Choroid plexus epithelial cell (primary cell): ENCODE results near the gene HSD17B1.

Source experiments
- DNase-seq: peaks from one replicate; pipeline ENCODE4 v3.0.0-alpha.2; 2010; ENCODE audit warnings: low read depth
- H3K4me3 ChIP-seq: 2 replicates; pipeline ENCODE4 v1.5.1; 2011; ENCODE audit warnings: low read depth, mild to moderate bottlenecking, control low read depth, low read length, moderate library complexity
- TF ChIP-seq, protein P1 (sequence below): conservative IDR thresholded peaks from 2 replicates; pipeline ENCODE4 v1.5.1; 2011; ENCODE audit warnings: low read depth, mild to moderate bottlenecking, control low read depth, inconsistent platforms, low read length, moderate library complexity

HSD17B1 gene

DNA sequence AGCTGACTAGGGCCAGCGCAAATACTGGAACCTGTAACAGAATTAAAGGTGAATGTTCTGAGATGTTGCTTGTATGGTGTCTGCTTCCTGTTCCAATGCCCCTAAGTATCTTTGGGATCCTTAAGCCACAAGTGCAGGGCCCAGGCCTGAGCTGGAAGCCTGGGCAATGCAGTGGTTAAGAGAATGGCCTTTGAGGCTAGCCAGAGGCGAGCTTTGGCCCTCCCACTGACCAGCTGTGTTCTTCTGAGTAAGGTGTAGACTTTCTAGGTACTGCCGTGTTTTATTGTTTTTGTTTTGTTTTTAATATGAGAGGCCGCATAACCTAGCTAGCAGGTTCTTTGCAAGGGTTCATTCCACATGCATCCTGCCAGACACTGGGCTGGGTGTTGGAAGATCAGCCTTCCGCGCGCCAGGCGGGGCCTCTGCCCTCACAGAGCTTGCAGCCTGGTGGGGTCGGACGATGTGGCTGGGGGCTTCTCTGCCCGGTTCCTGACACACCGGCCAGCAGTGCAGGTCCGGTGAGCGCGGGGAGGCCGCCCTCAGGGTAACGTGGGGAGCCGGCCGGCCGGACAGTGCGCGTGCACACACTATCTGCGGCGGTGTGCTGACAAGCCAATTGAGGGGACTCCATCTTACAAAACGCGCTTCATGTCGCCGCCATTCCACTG, 13.6 kb downstream of the HSD17B1 start:
- DNase-seq, result no peak
- H3K4me3 ChIP-seq, result peak overlapping the region; percentile 74
- TF ChIP-seq, protein P1, sequence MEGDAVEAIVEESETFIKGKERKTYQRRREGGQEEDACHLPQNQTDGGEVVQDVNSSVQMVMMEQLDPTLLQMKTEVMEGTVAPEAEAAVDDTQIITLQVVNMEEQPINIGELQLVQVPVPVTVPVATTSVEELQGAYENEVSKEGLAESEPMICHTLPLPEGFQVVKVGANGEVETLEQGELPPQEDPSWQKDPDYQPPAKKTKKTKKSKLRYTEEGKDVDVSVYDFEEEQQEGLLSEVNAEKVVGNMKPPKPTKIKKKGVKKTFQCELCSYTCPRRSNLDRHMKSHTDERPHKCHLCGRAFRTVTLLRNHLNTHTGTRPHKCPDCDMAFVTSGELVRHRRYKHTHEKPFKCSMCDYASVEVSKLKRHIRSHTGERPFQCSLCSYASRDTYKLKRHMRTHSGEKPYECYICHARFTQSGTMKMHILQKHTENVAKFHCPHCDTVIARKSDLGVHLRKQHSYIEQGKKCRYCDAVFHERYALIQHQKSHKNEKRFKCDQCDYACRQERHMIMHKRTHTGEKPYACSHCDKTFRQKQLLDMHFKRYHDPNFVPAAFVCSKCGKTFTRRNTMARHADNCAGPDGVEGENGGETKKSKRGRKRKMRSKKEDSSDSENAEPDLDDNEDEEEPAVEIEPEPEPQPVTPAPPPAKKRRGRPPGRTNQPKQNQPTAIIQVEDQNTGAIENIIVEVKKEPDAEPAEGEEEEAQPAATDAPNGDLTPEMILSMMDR, result no peak

DNA sequence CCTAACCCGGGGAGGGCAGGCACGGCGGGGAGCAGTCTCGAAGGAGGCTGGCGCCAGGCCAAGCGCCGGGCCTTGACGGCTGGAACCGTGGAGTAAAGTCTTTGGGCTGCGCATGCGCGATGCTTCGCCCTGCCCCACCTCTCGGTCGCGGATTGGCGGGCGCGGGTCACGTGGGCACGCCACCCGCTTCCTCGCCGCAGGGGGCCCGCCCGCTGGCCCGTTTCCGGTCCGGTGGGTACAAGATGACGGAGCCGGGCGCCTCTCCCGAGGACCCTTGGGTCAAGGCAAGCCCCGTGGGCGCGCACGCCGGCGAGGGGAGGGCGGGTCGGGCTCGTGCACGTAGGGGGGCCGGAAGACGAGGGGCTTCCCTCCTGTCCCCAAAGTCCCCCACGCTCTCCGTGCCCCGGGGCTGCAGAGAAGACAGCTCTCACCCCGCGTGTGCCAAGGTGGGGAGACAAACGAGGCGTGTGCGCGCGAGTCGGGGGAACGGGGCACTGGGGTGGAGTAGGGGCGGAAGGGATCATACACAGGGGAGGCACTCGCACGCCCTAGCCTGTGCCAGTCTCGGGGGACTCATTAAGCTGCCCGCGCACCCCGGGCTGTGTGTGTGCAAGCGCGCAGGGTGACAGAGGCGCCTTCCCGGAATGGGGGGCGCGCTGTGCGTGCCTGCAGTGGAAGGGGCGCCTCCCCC, 14.3 kb downstream of the HSD17B1 start, which contains the start of gene MLX:
Gene MLX (plus strand): TSS at position 218 of the 691 bp plus-strand sequence. CDS start 25 bp downstream, at position 243.
- peak; percentile 92 for DNase-seq
- TF ChIP-seq, protein P1, result no peak
- peak within 1 kb of the TSS; percentile 74 for H3K4me3 ChIP-seq

DNA sequence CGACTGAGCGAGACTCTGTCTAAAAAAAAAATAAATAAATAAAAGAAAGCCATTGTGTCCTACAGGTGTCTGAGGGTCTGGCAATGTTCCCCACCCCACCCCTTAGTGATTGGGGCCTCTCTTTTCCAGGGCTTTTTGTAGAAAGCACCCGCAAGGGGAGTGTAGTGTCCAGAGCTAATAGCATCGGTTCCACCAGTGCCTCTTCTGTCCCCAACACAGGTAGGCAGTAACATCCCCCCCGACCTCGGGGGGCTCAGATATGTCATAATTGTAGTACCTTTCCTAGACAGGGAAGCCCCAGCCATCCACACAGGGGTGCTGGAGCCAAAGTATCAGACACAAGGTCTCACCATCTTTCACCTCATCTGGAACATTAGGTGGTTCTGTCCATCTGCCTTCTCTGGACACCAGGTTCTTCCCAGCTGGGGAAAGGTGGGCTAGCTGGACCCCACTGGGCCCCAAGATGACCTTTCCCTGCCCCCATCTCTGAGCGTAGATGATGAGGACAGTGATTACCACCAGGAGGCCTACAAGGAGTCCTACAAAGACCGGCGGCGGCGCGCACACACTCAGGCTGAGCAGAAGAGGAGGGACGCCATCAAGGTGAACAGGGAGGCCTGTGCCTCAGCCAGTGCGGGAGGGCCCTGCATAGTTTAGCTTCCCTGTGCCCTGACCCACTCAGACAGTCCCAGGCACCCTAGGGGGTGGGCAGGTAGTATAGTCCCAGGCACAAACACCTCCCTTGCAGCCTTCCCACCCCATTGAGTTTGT, 15.8 kb downstream of the HSD17B1 start:
- no peak for DNase-seq
- no peak overlapping the region for H3K4me3 ChIP-seq
- TF ChIP-seq, protein P1, result no peak

DNA sequence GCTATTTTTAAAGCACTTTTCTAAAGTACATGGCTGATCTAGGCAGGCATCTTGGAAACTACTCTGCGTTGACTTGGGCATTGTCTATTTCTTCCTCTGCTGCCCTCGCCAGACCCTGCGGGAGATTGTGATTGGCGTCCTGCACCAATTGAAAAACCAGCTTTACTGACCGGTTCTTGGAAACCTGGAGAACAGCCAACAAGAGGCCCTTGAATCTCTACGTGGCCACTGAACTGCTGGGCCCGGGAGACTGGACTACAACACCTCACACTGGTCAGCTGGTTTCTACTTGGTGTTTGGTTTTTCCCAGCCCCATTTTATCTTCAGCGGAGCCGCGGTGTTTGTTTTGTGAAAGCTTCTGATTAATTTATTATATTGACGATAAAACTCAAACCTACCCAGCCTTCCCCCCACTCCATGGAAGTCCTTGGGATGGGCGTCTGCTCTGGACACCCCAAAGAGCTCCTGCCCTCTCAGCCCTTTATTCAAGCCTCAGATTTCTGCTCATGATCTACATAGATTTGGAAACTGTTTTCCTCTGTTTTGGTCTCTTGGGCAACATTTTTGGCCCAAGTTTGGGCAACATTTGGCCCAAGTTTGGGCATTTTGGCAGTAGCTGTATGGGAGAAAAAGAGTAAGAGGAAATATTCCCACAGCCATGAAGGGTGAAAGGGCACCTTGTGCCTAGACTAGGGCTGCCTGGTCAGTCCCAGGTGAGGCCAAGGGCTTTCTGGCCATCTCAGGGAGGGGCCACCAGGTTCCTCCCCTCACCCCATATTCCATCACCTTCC, 18.9 kb downstream of the HSD17B1 start:
- H3K4me3 ChIP-seq, result no peak overlapping the region
- TF ChIP-seq, protein P1, result no peak
- no peak for DNase-seq

DNA sequence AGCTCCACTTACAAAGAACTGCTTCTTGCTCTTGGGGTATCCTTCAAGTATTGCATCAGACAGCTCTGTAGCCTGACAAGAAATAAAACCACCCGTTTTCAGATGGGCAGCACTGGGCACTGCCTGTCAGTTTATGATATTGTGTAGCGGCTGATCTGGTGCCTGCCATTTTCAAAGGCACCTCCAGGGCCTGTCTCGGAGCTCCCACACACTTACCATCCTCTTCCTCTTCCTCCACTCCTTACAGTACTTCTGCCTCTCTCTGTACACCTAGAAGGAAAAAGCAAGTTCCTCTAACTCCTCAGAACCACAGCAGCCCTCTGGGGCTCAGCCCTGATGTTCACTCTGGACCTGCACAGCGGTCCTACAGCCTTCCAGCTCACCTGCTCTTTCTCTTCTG, 20.4 kb downstream of the HSD17B1 start:
- no peak overlapping the region for H3K4me3 ChIP-seq
- TF ChIP-seq, protein P1, result no peak
- DNase-seq, result no peak

DNA sequence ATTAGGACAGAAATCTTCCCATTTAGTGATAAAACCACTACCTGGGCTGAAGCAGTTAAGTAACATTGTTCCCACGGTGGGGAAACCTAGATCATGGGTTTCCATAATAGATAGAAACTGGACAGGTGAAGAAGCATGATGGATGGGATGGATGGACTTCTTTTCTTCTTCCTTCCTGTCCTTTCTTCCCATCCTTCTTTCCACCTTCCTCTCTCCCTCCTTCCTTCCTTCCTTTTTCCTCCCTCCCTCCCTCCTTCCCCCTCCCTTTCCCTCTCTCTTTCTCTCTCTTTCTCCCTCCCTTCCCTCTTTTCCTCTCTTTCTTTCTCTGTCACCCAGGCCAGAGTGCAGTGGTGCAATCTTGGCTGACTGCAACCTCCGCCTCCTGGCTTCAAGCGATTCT, 21.7 kb downstream of the HSD17B1 start:
- no peak overlapping the region for H3K4me3 ChIP-seq
- TF ChIP-seq, protein P1, result no peak
- no peak for DNase-seq
